Ramos (cell line): ENCODE measurements around the gene SIGLEC15.
"Not testable (repeated sequence)": the region's sequence is repeated elsewhere in the genome, so short reads cannot be mapped to it uniquely, and the experiment has no call there.

Experiments used
- in situ Hi-C: fragments of 300-500 bp; cut with MboI; formaldehyde crosslinking; loops from one replicate; pipeline ENCODE4 v1.14.3; 2022; ENCODE audit warnings: low sequenced_read_pairs; ENCODE audit not compliant: unreplicated experiment

SIGLEC15 gene

GRCh38 chr18:45841765-45842442 is 16.4 kb downstream of the SIGLEC15 start:
- in situ Hi-C loops = no loop called here

GRCh38 chr18:45843019-45843418 is 17.5 kb downstream of the SIGLEC15 start:
- in situ Hi-C loops = no loop called here

DNA sequence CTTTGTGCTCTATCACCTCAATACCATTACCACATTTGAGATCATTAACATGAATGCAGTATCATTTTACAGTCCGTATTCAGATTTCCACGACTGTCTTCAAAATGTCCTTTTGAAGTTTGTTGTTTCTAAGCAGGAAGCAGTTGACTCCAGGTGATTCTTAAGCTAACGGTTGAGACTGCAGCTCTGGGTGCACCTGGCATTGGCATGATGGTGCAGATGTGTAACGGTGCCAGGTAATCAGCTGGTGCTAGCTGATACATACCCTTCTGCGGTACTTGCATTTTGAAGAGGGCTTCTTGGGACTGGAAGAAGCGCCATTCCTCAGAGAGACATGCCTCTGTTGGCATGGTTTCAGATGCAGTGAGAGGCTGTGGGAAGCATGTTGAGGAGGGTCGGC is 19.5 kb downstream of the SIGLEC15 start:
- in situ Hi-C loops = no loop called here

GRCh38 chr18:45845410-45845809 is 19.9 kb downstream of the SIGLEC15 start:
- in situ Hi-C loops = no loop called here

- in situ Hi-C loops = no loop called here
Observed at GRCh38 chr18:45847119-45847518, 21.6 kb downstream of the SIGLEC15 start.

GRCh38 chr18:45848643-45849042 is 23.2 kb downstream of the SIGLEC15 start:
- in situ Hi-C loops = not testable (repeated sequence)

- in situ Hi-C loops = no loop called here
Observed at GRCh38 chr18:45849529-45849928, 24.1 kb downstream of the SIGLEC15 start.

DNA sequence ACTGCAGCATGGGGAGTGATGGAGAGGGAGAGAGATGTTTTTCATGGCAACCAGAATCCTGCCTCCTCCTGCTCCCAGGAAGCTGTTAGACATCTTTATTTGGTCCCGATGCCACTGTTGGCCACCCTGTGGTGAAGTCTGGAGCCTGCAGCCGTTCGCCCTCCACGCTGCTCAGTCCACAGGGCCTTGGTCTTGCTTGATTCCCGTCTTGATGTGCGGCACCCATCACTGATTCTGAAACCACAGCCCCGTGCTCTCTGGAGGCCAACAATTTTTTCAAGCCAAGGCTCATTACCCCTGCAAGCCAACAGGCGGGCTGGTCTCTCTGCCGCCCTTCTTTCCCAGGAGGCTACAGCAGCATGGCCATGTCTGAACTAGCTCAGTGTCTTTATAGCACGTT is 24.5 kb downstream of the SIGLEC15 start:
- in situ Hi-C loops = no loop called here

- in situ Hi-C loops = no loop called here
Observed at GRCh38 chr18:45851161-45851925, 25.9 kb downstream of the SIGLEC15 start.

DNA sequence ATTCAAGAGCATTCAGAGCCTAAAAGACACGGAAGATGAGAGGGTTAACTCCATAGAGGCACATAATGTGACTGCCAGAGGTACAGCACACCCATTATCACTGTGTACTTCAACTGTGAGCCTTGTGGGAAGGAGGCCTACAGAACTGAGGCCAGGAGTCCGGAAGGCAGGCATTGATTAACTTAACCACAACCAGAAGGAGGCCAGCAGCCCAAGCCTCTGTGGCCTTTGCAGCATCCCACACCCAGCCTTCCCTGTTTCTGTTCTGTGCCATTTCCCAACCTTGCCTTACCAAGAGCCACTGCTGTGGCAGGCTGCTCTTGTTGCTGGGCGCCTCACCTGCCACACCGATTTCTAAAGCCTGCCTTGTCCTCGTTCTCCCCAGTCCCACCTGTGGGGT is 27.2 kb downstream of the SIGLEC15 start:
- in situ Hi-C loops = no loop called here

DNA sequence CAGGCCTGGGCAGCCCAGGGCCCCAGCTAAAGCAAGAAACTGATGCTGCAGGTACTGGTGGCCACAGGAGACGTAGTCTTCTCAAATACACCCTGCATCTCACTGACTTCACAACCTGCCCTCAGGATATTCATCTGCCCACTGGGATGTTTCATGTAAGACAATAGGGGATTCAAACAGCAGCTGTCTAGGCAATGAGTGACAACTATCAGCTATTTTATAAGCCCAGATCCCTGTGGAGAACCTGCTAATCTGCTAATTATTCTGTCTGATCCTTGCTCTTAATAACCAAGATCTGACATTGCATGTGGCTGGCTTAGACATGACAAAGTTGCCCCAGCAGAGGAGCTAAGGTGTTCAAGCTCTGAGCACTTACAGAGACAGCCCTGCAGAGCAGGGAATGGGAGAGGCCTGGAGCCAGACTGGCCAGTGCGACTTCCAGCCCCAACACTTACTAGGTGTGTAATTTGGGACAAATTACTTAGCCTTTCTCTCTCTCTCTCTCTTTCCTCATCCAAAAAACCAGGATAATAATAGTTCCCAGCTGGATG is 28.6 kb downstream of the SIGLEC15 start:
- in situ Hi-C loops = no loop called here

- in situ Hi-C loops = no loop called here
Observed at GRCh38 chr18:45856531-45856930, 31.1 kb downstream of the SIGLEC15 start.

DNA sequence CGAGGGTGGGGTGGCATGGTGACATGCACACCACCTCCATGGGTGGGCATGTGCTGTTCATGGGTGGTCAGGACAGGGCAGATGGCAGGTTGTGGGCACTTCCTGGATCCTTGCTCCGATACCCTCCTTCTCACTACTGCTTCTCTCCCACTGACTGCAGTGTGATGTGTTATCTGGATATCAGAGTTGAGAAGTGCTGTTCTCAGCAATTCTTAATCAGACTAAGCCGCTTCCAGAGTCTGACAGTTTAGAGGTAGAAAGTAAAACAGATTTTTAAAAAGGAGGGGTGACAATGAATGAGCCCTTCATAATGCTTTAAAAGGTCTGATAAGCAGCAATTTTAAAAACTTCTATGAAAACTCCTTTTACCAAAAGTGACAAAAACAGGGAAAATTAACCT is 33.9 kb downstream of the SIGLEC15 start:
- in situ Hi-C loops = no loop called here

- in situ Hi-C loops = no loop called here
Observed at GRCh38 chr18:45860492-45860891, 35.0 kb downstream of the SIGLEC15 start.

GRCh38 chr18:45860971-45861370 is 35.5 kb downstream of the SIGLEC15 start:
- in situ Hi-C loops = no loop called here

GRCh38 chr18:45861926-45862325 is 36.5 kb downstream of the SIGLEC15 start:
- in situ Hi-C loops = no loop called here

- in situ Hi-C loops = no loop called here
Observed at GRCh38 chr18:45863469-45863868, 38.0 kb downstream of the SIGLEC15 start.

DNA sequence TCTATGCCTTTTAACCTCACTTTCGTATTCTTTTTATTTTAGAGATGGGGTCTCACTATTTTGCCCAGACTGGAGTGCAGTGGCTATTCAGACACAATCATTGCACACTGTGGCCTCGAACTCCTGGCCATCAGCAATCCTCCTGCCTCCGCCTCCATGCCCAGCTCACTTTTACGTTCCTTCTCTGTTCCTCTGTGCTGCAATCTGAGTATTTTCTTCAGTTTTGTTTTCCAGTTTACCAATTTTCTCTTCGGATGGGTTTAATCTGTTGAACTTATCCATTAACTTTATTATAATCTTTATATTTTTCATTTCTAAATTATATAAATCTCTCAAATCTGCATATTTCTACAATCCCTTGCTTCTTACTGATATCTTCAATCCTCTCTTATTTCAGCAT is 38.6 kb downstream of the SIGLEC15 start:
- in situ Hi-C loops = no loop called here

DNA sequence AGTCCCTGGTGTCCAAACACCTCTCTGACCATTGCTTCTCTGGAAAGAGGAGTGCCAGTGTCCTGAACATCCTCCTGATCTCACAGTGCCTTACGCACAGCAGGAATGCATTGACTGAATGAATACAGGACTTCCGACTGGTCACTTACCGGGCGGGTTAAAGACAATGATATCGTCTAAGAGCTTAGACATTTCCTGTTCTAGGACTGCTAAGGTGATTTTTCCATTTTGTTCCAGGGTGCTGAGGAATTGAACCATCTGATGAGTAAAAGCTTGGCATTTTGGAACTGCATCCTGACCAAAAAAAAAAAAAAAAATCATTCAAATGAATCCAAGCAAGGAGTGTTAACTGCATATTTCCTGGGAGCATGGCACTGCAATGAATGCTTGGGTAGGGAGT is 40.0 kb downstream of the SIGLEC15 start:
- in situ Hi-C loops = no loop called here

DNA sequence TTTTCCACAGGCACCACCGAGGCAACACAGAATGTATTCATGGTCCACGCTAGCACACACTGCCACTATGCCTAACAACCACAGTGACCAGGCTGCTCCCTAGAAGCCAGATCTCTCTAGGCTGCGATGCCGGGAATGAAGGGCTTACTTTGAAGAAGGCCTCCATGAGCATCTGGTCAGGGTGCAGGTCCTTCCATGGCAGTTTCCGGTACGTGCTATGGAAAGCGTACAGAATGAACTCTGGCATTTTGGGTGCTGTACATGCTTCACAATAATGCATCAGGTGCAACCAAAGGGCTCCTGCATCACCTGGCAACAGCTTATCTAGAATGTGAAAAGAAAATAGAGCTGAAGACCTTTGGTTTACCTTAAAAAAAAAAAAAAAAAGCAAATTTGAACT is 44.9 kb downstream of the SIGLEC15 start:
- in situ Hi-C loops = no loop called here

DNA sequence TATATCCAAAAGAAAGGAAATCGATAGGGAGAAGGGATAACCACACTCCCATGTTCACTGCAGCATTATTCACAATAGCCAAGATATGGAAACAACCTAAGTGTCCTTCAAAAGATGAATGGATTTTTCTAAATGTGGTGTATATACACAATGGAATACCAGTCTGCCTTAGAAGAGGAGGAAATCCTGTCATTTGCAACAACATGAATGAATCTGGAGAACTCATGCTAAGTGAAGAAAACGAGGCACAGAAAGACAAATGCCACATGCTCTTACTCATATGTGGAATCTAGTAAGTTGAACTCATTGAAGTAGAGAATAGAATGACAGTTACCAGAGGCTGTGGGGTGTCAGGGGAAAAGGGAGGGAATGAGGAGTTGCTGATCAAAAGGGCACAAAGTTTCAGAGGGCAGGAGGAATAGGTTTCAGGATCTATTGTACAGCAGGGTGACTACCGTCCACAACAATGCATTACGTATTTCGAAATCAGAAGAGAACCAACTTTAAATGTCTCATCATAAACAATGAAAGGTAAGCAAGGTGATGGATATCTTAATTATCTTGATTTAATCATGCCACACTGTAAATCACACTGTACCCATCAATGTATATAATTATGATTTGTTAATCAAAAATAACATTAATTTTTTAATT is 46.1 kb downstream of the SIGLEC15 start:
- in situ Hi-C loops = no loop called here
